ENCODE data around the gene DAND5.
A peak's percentile ranks its signal among the peaks of the same experiment; 100 is the strongest.

DAND5 gene

GRCh38 chr19:12994701-12995595, 25.6 kb downstream of the DAND5 start, which contains the start of gene NFIX:
TSS of gene NFIX (plus strand) at chr19:12995475. CDS start at chr19:12995838, 363 bp downstream.
- peak; percentile 52 to 81 (median 66) for DNase-seq

GRCh38 chr19:12995596-12996405, 26.4 kb downstream of the DAND5 start:
- peak in 3 of 4 experiments; percentile 3 to 42 (median 37) for DNase-seq

GRCh38 chr19:12996406-12997094, 27.2 kb downstream of the DAND5 start:
- DNase-seq, result peak in 1 of 4 experiments; percentile 21

GRCh38 chr19:12997179-12997966, 28.0 kb downstream of the DAND5 start:
- DNase-seq, result no peak

DNA sequence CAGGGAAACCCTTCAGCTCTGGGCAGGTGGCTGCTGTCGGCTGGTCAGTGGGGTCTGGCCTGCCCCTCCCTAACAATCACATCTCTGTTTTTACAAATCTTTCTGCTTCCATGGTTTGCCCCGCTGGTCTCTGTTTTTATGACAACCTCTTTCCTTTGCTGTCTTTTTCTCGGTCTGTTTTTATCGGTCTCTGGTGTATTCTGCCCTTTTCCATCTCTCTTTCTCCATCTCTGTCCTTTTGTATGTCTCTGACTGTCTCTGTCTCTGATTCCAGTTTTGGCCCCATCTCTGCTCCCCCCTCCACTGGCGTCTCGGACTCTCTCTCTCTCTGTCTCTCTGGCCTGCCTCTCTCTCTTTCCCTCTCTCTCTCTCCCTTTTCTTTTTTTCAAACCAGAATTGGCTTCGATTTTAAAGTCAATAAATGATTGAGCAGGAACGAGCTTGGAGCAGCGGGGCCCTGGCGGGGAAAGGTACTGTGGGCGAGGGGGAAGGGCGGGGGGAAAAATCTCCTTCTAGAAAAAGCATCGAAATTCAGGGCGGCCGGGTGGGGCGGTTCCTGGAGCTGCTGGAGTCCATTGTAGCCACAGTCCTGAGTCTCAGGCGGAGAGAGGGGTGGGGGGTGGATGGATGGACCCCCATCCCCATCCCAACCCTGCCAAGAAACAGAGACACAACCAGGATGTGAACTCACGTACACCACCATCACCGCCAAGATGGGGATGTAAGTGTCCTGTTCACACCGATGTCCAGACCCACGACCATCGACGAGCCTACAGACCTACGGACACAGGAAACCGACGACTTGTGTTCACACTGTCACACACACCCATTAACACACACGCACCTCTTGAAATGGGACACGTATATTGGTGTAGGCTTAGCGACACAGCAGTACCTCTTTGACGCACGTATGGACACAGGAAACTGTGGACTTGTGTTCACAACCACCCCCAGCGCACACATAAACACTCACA, 28.9 kb downstream of the DAND5 start:
- DNase-seq, result no peak

DNA sequence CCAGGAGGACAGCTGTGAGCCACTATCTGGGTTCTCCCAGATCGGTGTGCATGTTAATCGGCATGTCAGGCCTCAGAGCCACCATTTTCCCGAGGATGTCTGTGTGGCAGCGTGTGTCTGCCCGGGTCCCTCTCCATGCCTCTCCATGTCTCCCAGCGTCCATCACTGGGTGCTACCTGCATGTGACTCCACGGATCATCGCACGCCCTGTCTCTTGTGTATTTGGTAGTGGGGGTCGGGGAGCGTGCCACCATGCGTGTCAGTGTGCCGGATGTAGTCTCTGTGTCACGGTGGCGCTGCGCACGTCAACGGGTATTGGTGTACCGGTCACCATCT, 31.8 kb downstream of the DAND5 start:
- no peak for DNase-seq

DNA sequence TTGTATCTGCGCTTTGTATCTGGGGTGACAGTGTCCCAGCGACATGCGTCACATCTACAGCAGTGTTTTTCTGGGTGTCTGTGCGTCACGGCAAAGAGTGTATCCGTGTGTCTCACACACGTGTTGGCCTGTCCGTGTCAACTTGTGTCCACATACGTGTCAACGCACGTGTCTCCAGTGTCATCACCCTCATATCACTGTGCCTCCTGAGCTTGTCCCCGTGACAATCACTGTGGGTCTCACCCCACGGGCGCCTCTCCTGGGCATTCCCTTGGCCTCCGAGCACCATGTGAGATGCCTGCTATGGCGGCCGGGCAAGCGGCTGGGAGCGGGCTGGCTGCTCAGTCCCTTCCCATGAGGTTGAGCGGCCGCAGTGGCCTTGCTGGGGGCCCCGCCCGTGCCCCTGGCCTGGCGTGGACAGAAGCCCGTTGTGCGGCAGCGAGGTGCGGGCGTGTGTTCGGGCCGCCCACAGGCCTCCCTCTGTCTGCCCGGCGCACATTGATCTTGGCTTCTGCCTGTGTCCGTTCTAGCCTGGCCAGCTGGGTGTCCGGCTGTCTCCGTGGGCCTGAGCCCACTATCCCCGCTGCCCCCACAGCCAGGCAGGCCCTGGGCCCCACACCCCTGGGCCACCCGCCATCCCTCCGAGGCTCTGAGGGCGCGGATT, 32.3 kb downstream of the DAND5 start:
- DNase-seq, result no peak

DNA sequence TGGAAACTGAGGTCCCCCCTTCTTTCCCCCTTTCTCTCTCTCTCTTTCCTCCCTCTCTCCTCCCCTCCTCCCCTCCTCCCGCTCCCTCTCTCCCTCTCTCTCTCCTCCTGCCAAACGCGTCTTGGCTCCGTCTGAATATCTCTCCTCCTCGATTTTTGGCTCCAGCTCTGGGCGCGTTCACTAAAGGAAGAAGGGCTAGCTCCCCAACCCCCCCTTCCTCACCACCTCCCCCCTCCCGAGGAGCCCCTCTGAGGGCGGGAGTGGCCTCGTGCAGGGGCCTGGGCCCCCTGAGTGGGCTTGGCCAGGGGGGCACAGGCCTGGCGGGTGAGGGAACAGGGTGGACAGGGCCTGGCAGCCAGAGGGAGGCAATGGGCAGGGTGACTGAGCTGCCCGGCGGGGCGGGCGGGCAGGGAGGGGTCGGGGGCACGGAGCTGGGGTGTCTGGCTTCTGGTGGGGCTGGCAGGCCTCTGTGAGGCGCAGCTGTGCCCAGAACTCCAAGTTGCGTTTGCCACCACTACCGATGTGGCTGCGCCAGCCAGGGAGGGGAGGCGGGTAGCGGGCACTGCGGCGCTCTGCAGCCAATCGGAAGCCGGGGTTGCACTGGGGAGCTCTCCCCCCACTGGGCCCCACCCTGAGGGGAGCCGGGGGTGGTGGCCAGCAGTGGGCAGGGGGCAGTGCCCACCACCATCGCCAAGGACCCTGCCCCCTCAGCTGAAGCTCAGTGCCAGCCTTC, 33.0 kb downstream of the DAND5 start:
- DNase-seq, result no peak

- no peak for DNase-seq
Measured at GRCh38 chr19:13003081-13003480, 33.7 kb downstream of the DAND5 start.

GRCh38 chr19:13004273-13004672, 34.9 kb downstream of the DAND5 start:
- DNase-seq, result no peak

- DNase-seq, result no peak
Measured at GRCh38 chr19:13005253-13005652, 35.9 kb downstream of the DAND5 start.

GRCh38 chr19:13005861-13006370, 36.5 kb downstream of the DAND5 start:
- no peak for DNase-seq

DNA sequence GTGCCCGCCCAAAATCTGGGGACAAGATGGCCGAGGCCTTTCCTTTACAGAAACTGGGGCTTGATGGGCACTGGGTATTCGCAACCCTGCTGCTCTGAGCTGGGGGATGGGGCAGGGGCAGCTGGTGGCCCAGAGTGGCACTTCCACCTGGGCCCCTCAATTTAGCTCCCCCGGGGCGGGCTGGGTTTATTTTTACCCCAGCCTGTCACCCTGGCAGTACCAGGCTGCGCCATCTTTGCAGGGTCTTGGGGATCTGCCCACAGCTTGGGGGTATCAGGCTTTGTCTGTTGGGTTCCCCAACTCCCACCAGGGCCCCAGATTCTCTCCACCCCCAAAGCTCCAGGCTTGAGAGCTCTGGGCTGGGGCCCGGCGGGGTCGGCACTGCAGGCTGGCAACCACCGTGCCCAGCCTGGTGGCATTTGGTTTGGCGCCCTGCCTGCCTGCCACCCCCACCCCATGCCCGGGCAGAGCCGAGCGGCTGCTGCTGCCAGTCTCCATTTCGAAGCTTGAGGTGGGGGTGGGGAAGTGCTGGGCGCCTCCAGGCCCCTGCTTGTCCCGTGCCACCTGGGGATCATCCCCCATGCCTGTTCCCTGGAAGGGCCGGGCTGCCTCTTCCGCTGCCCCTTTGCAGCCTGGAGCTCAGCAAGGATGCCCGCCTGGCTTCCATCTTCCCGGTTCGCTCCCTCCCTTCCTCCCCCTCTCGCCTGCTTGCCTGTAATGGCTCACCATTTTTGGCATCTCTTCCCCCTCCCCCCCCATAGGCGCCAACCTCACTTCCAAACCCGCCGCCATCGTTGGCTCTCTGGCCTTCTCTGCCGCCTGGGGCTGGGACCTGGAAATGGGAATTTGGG, 37.3 kb downstream of the DAND5 start:
- DNase-seq, result no peak

DNA sequence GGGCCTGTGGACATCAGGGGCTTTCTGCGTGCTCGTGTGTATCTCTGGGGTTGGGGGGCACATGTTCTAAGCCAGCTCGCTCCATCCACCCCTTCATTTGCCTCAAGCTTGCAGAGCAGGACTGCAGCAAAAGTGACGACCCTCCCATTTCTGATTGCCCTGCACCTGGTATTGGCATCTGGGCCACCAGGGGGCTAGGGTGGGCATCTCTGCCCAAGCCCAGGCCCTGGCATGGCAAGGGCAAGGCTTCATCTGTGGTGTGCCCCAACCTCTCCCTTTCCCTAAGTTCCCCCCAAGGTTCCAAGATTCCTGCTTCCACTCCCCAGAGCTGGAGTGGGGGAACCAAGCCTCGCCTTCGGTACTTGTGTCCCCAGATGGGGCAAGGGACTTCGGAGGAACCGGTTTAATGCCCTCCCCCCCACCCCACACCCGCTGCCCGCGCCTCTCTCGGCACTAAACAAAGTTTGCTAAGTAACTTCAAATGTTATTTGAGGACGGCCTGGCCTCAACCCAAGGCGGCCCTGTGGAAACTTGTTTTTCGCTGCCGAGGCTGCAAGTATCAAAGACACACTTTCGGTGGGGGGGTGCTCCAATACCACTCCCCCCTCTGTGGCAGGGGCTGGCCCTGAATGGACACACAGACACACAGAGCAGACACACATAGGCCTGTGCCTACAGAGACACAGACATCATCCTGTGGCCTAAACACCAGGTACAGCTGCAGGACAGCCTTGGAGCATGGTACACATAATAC, 38.1 kb downstream of the DAND5 start:
- DNase-seq, result no peak

DNA sequence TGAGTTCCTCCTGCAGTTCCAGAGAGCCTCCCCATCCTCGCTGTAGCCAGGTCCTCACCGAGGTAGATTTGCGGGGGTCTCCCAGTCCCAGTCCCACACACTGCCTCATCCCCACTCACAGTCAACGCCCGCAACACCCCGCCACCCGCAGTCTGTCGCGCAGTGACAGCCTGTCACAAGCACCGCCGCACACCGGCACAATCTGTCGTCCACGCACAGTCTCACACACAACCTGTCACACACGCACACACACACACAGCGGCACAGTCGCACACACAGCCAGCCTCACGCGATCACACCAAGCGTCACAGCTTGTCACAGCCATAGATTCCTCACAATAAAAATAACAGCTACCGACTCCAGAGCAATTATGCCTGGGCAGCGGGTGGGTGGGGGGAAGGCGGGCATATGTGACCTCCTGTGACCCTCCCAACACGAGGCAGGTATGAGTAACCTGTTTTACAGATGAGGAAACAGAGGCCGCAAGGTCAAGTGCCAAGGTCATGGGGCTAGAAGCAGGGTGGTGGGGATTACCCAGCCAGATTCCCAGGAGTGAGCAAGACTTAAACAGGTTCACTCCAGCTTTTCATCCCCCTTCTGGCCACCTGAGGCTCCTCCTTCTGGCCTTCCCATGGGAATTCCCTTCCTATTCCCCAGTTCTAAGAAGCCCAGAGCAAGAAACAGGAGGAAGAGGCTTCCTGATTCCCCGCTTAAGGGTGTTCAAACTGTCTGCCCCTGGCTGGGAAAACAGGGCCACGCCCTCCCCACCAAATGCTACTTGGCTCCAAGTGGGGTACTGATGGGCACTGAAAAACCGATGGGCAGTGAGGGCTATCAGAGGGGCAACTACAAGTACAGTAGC, 39.8 kb downstream of the DAND5 start:
- DNase-seq, result no peak
